HepG2 (cell line): ENCODE results near the gene KATNAL1. TPM values are rescaled to one million over a fixed set of nuclear protein-coding genes. Genes with fewer than 3 reads are reported as not detected.

Source experiments
- TFAP4 ChIP-seq: sonication (generic); IDR thresholded peaks from 2 replicates; pipeline ENCODE4 v1.6.1; 2016; ENCODE audit warnings: low read depth, borderline replicate concordance
- ZNF256 ChIP-seq: sonication (generic); formaldehyde crosslinking; conservative IDR thresholded peaks from 2 replicates; pipeline ENCODE4 v1.4.0; 2020; ENCODE audit warnings: missing genetic modification reagents
- ZNF276 ChIP-seq: sonication (generic); formaldehyde crosslinking; IDR thresholded peaks from 2 replicates; pipeline ENCODE4 v1.4.0; 2020; ENCODE audit warnings: mild to moderate bottlenecking, low read depth, missing genetic modification reagents
- ZNF589 ChIP-seq: sonication (generic); formaldehyde crosslinking; conservative IDR thresholded peaks from 2 replicates; pipeline ENCODE4 v1.8.0; 2022; ENCODE audit warnings: mild to moderate bottlenecking, moderate library complexity, missing genetic modification reagents
- ZNF639 ChIP-seq: conservative IDR thresholded peaks from 2 replicates; pipeline ENCODE4 v1.6.1; 2018; ENCODE audit warnings: missing genetic modification reagents
- ZNF710 ChIP-seq: sonication (generic); formaldehyde crosslinking; IDR thresholded peaks from 2 replicates; pipeline ENCODE4 v1.5.0; 2020; ENCODE audit warnings: mild to moderate bottlenecking, missing genetic modification reagents, borderline replicate concordance
- ZNF713 ChIP-seq: sonication (generic); formaldehyde crosslinking; IDR thresholded peaks from 2 replicates; pipeline ENCODE4 v1.4.0; 2020; ENCODE audit warnings: mild to moderate bottlenecking, missing genetic modification reagents
- polyA plus RNA-seq, 8 experiments: library from polyadenylated mRNA; depleted of rRNA in 3 of 8; stranded (reverse) in 7 of 8; unstranded in 1 of 8; fragments of >200 nt; fragmentation: Illumina TruSeq in 4 of 8; extraction: Trizol in 4 of 8; gene quantifications; 2 replicates each; pipeline versions ENCODE4 v1.2.1 to v1.2.3, GENCODE V29; 2011 to 2016; ENCODE audit warnings: low read depth in 4 of 8, missing spikeins in 1 of 8, mixed read lengths in 1 of 8; ENCODE audit not compliant: insufficient read depth in 1 of 8
- total RNA-seq, 5 experiments: library from RNA; depleted of rRNA; stranded (reverse); fragments of >200 nt; fragmentation: Illumina TruSeq; extraction: Trizol; gene quantifications; 2 replicates each; pipeline ENCODE4 v1.2.3, GENCODE V29; 2016; ENCODE audit warnings: low read depth in 1 of 5

The KATNAL1 gene
- total and polyA plus RNA-seq, 2 of the 13 experiments (the other 11 are each of a cell fraction or from before 2014, with no cell fraction given): 3.2 to 11.8 TPM

- TF ChIP-seq TFAP4 (no peak), ZNF710 (CRISPR knock-in tag) (no peak), ZNF713 (no peak), ZNF639 (CRISPR knock-in tag) (no peak), ZNF276 (no peak), ZNF589 (CRISPR knock-in tag) (no peak), ZNF256 (CRISPR knock-in tag) (no peak)
These were observed 66.7 kb downstream of the KATNAL1 start (continued) for GRCh38 chr13:30240608-30241007.
